ENCODE measurements around the gene EEF2K. TPM values are rescaled to one million over a fixed set of nuclear protein-coding genes. Genes with fewer than 3 reads are reported as not detected.

EEF2K gene
- total and polyA plus RNA-seq, 2 of the 13 experiments (the other 11 are each of a cell fraction or from before 2014, with no cell fraction given): 22.0 to 23.8 TPM

GRCh38 chr16:22188267-22188594 lies 17.8 kb upstream of the EEF2K start (continued):
- no peak for TF ChIP-seq AGO2 (optimal IDR thresholded peaks at IDR 0.05; ENCODE audit: low read depth, low read length)
- no peak for TF ChIP-seq NFE2L2 (IDR thresholded peaks at IDR 0.05; ENCODE audit: low read length)
- peak; percentile 42 for TF ChIP-seq DBP (CRISPR knock-in tag; IDR thresholded peaks at IDR 0.05; ENCODE audit: not compliant biosample characterization)
- no peak for TF ChIP-seq YEATS4 (CRISPR knock-in tag; IDR thresholded peaks at IDR 0.05; ENCODE audit: borderline replicate concordance)
- no peak for TF ChIP-seq HIC2 (CRISPR knock-in tag; IDR thresholded peaks at IDR 0.05; ENCODE audit: low read depth)
- no peak for TF ChIP-seq ZNF44 (CRISPR knock-in tag; IDR thresholded peaks at IDR 0.05)
- TF ChIP-seq HNF4G (IDR thresholded peaks at IDR 0.05; ENCODE audit: borderline replicate concordance, low read depth, low read length): 0 out of 2 replicates have a peak, but pooled peaks have one; percentile 1
- no peak for TF ChIP-seq HNF4G (CRISPR knock-in tag; IDR thresholded peaks at IDR 0.05; ENCODE audit: borderline replicate concordance, low read depth)
- TF ChIP-seq ZNF274 (CRISPR knock-in tag; IDR thresholded peaks at IDR 0.05): no peak
- TF ChIP-seq POGK (CRISPR knock-in tag; conservative IDR thresholded peaks at IDR 0.05): 0 out of 2 replicates have a peak, but pooled peaks have one; percentile 4
- TF ChIP-seq ETS1 (CRISPR knock-in tag; IDR thresholded peaks at IDR 0.05): no peak
- no peak for TF ChIP-seq SKI (IDR thresholded peaks at IDR 0.05; ENCODE audit: partially characterized antibody)
- TF ChIP-seq TRIM22 (IDR thresholded peaks at IDR 0.05): no peak
- TF ChIP-seq HOXD1 (CRISPR knock-in tag; IDR thresholded peaks at IDR 0.05): 0 out of 2 replicates have a peak, but pooled peaks have one; percentile 53
- TF ChIP-seq PBX3 (CRISPR knock-in tag; IDR thresholded peaks at IDR 0.05; ENCODE audit: borderline replicate concordance): no peak
- no peak for TF ChIP-seq ZNF776 (CRISPR knock-in tag; IDR thresholded peaks at IDR 0.05)
- TF ChIP-seq ZSCAN22 (CRISPR knock-in tag; IDR thresholded peaks at IDR 0.05): 0 out of 2 replicates have a peak, but pooled peaks have one; percentile 6
- TF ChIP-seq ZFP62 (CRISPR knock-in tag; IDR thresholded peaks at IDR 0.05): 0 out of 2 replicates have a peak, but pooled peaks have one; percentile 44
- no peak for TF ChIP-seq RNF219 (CRISPR knock-in tag; IDR thresholded peaks at IDR 0.05)
- no peak for TF ChIP-seq SMAD1 (CRISPR knock-in tag; IDR thresholded peaks at IDR 0.05; ENCODE audit: borderline replicate concordance, low read depth)

All from HepG2 (cell line).